Measurements from ENCODE around the gene SF3A1. TPM values are rescaled to one million over a fixed set of nuclear protein-coding genes. Genes with fewer than 3 reads are reported as not detected.
A peak's percentile ranks its signal among the peaks of the same experiment; 100 is the strongest.

Gene SF3A1
- total and polyA plus RNA-seq, 2 of the 13 experiments (the other 11 are each of a cell fraction or from before 2014, with no cell fraction given), result 10.0 to 22.0 TPM

GRCh38 chr22:30287648-30288418 lies 68.9 kb downstream of the SF3A1 start (continued):
- TF ChIP-seq CC2D1A (CRISPR knock-in tag; IDR thresholded peaks at IDR 0.05) (no peak), ZSCAN29 (CRISPR knock-in tag; conservative IDR thresholded peaks at IDR 0.05) (no peak), ZNF543 (CRISPR knock-in tag; IDR thresholded peaks at IDR 0.05) (no peak), ZFP36L1 (CRISPR knock-in tag; IDR thresholded peaks at IDR 0.05) (no peak), RELA (CRISPR knock-in tag; IDR thresholded peaks at IDR 0.05) (no peak), MAX (IDR thresholded peaks at IDR 0.05) (peak; percentile 18), THAP8 (CRISPR knock-in tag; IDR thresholded peaks at IDR 0.05; ENCODE audit: borderline replicate concordance) (no peak), ZNF329 (CRISPR knock-in tag; IDR thresholded peaks at IDR 0.05; ENCODE audit: low read depth) (no peak), REPIN1 (CRISPR knock-in tag; IDR thresholded peaks at IDR 0.05; ENCODE audit: borderline replicate concordance, low read depth) (no peak), JUN (CRISPR knock-in tag; IDR thresholded peaks at IDR 0.05) (no peak), PRMT3 (CRISPR knock-in tag; IDR thresholded peaks at IDR 0.05; ENCODE audit: borderline replicate concordance, low read depth) (no peak), ZNF639 (CRISPR knock-in tag; conservative IDR thresholded peaks at IDR 0.05) (no peak), BCL6 (CRISPR knock-in tag; IDR thresholded peaks at IDR 0.05) (peak; percentile 30; the same call in 1 of the 2 replicates)
- TF ChIP-seq, protein P1, sequence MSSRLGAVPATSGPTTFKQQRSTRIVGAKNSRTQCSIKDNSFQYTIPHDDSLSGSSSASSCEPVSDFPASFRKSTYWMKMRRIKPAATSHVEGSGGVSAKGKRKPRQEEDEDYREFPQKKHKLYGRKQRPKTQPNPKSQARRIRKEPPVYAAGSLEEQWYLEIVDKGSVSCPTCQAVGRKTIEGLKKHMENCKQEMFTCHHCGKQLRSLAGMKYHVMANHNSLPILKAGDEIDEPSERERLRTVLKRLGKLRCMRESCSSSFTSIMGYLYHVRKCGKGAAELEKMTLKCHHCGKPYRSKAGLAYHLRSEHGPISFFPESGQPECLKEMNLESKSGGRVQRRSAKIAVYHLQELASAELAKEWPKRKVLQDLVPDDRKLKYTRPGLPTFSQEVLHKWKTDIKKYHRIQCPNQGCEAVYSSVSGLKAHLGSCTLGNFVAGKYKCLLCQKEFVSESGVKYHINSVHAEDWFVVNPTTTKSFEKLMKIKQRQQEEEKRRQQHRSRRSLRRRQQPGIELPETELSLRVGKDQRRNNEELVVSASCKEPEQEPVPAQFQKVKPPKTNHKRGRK (CRISPR knock-in tag; IDR thresholded peaks at IDR 0.05), result no peak
- TF ChIP-seq, protein P2, sequence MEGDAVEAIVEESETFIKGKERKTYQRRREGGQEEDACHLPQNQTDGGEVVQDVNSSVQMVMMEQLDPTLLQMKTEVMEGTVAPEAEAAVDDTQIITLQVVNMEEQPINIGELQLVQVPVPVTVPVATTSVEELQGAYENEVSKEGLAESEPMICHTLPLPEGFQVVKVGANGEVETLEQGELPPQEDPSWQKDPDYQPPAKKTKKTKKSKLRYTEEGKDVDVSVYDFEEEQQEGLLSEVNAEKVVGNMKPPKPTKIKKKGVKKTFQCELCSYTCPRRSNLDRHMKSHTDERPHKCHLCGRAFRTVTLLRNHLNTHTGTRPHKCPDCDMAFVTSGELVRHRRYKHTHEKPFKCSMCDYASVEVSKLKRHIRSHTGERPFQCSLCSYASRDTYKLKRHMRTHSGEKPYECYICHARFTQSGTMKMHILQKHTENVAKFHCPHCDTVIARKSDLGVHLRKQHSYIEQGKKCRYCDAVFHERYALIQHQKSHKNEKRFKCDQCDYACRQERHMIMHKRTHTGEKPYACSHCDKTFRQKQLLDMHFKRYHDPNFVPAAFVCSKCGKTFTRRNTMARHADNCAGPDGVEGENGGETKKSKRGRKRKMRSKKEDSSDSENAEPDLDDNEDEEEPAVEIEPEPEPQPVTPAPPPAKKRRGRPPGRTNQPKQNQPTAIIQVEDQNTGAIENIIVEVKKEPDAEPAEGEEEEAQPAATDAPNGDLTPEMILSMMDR (CRISPR knock-in tag; IDR thresholded peaks at IDR 0.05), result peak; percentile 88
- TF ChIP-seq, protein P3, sequence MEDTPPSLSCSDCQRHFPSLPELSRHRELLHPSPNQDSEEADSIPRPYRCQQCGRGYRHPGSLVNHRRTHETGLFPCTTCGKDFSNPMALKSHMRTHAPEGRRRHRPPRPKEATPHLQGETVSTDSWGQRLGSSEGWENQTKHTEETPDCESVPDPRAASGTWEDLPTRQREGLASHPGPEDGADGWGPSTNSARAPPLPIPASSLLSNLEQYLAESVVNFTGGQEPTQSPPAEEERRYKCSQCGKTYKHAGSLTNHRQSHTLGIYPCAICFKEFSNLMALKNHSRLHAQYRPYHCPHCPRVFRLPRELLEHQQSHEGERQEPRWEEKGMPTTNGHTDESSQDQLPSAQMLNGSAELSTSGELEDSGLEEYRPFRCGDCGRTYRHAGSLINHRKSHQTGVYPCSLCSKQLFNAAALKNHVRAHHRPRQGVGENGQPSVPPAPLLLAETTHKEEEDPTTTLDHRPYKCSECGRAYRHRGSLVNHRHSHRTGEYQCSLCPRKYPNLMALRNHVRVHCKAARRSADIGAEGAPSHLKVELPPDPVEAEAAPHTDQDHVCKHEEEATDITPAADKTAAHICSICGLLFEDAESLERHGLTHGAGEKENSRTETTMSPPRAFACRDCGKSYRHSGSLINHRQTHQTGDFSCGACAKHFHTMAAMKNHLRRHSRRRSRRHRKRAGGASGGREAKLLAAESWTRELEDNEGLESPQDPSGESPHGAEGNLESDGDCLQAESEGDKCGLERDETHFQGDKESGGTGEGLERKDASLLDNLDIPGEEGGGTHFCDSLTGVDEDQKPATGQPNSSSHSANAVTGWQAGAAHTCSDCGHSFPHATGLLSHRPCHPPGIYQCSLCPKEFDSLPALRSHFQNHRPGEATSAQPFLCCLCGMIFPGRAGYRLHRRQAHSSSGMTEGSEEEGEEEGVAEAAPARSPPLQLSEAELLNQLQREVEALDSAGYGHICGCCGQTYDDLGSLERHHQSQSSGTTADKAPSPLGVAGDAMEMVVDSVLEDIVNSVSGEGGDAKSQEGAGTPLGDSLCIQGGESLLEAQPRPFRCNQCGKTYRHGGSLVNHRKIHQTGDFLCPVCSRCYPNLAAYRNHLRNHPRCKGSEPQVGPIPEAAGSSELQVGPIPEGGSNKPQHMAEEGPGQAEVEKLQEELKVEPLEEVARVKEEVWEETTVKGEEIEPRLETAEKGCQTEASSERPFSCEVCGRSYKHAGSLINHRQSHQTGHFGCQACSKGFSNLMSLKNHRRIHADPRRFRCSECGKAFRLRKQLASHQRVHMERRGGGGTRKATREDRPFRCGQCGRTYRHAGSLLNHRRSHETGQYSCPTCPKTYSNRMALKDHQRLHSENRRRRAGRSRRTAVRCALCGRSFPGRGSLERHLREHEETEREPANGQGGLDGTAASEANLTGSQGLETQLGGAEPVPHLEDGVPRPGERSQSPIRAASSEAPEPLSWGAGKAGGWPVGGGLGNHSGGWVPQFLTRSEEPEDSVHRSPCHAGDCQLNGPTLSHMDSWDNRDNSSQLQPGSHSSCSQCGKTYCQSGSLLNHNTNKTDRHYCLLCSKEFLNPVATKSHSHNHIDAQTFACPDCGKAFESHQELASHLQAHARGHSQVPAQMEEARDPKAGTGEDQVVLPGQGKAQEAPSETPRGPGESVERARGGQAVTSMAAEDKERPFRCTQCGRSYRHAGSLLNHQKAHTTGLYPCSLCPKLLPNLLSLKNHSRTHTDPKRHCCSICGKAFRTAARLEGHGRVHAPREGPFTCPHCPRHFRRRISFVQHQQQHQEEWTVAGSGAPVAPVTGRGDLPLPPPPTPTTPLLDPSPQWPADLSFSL (CRISPR knock-in tag; IDR thresholded peaks at IDR 0.05), result no peak
